ENCODE data around the gene ATIC. TPM values are rescaled to one million over a fixed set of nuclear protein-coding genes. Genes with fewer than 3 reads are reported as not detected.

Gene ATIC
- total RNA-seq, 1 donor from 2014 or later, result 36.8 TPM

- DNase-seq (ENCODE audit: low spot score), result no peak
- intact Hi-C loops (cut with DNase I), result no loop called here
These were observed 60.3 kb downstream of the ATIC start for GRCh38 chr2:215371915-215372897.

GRCh38 chr2:215372968-215373649 lies 61.2 kb downstream of the ATIC start:
- intact Hi-C loops (cut with DNase I), result no loop called here
- DNase-seq (ENCODE audit: low spot score), result no peak

- no peak for DNase-seq (ENCODE audit: low spot score)
- intact Hi-C loops (cut with DNase I), result no loop called here
These were observed 62.1 kb downstream of the ATIC start for GRCh38 chr2:215374002-215374401.

- no peak for DNase-seq (ENCODE audit: low spot score)
- intact Hi-C loops (cut with DNase I), result no loop called here
These were observed 63.0 kb downstream of the ATIC start for GRCh38 chr2:215374642-215375466.

- intact Hi-C loops (cut with DNase I), result no loop called here
- DNase-seq (ENCODE audit: low spot score), result no peak
These were observed 63.6 kb downstream of the ATIC start for GRCh38 chr2:215375467-215375830.

GRCh38 chr2:215376103-215376780 lies 64.4 kb downstream of the ATIC start:
- intact Hi-C loops (cut with DNase I), result no loop called here
- DNase-seq (ENCODE audit: low spot score), result no peak

GRCh38 chr2:215377283-215377682 lies 65.4 kb downstream of the ATIC start:
- DNase-seq (ENCODE audit: low spot score), result no peak
- intact Hi-C loops (cut with DNase I), result no loop called here

- intact Hi-C loops (cut with DNase I), result no loop called here
- DNase-seq (ENCODE audit: low spot score), result no peak
These were observed 66.2 kb downstream of the ATIC start for GRCh38 chr2:215378045-215378444.

GRCh38 chr2:215379039-215379438 lies 67.2 kb downstream of the ATIC start:
- intact Hi-C loops (cut with DNase I), result no loop called here
- no peak for DNase-seq (ENCODE audit: low spot score)

- no peak for DNase-seq (ENCODE audit: low spot score)
- intact Hi-C loops (cut with DNase I), result no loop called here
These were observed 68.1 kb downstream of the ATIC start for GRCh38 chr2:215379948-215380347.

GRCh38 chr2:215380699-215381098 lies 68.8 kb downstream of the ATIC start:
- no peak for DNase-seq (ENCODE audit: low spot score)
- intact Hi-C loops (cut with DNase I), result no loop called here

- intact Hi-C loops (cut with DNase I), result no loop called here
- DNase-seq (ENCODE audit: low spot score), result no peak
These were observed 70.2 kb downstream of the ATIC start for GRCh38 chr2:215382011-215382410.

GRCh38 chr2:215382480-215382879 lies 70.6 kb downstream of the ATIC start:
- intact Hi-C loops (cut with DNase I), result no loop called here
- no peak for DNase-seq (ENCODE audit: low spot score)

- intact Hi-C loops (cut with DNase I), result no loop called here
- DNase-seq (ENCODE audit: low spot score), result no peak
These were observed 71.9 kb downstream of the ATIC start for GRCh38 chr2:215383652-215384279.

- intact Hi-C loops (cut with DNase I), result no loop called here
- DNase-seq (ENCODE audit: low spot score), result no peak
These were observed 72.9 kb downstream of the ATIC start for GRCh38 chr2:215384710-215385109.

GRCh38 chr2:215386566-215386965 lies 74.7 kb downstream of the ATIC start:
- no peak for DNase-seq (ENCODE audit: low spot score)

GRCh38 chr2:215388002-215388728 lies 76.3 kb downstream of the ATIC start:
- intact Hi-C loops (cut with DNase I), result no loop called here
- DNase-seq (ENCODE audit: low spot score), result no peak

More at GRCh38 chr2:215386566-215386965, 74.7 kb downstream of the ATIC start:
- intact Hi-C loops (cut with DNase I), result no loop called here

- DNase-seq (ENCODE audit: low spot score), result no peak
- intact Hi-C loops (cut with DNase I), result no loop called here
These were observed 78.7 kb downstream of the ATIC start for GRCh38 chr2:215390550-215390913.

All from cardiac septum (tissue), 1 donor.